WTC11 (cell line): Measurements from ENCODE around the gene KLHL29.

ENCODE experiments used
- CREM ChIP-seq: sonication (generic); formaldehyde crosslinking; IDR thresholded peaks from 2 replicates; pipeline ENCODE4 v1.8.1; 2022; ENCODE audit warnings: mild to moderate bottlenecking, missing genetic modification reagents, moderate library complexity
- IRF2 ChIP-seq: sonication (generic); formaldehyde crosslinking; IDR thresholded peaks from 2 replicates; pipeline ENCODE4 v1.8.0; 2022; ENCODE audit warnings: low read depth, missing genetic modification reagents, borderline replicate concordance
- ZNF396 ChIP-seq: fragments of 250-450 bp; sonication (Bioruptor Pico); IDR thresholded peaks from 2 replicates; pipeline ENCODE4 v1.8.0; 2021; ENCODE audit warnings: mild to moderate bottlenecking, moderate library complexity, borderline replicate concordance
- ZNF423 ChIP-seq: fragments of 250-450 bp; sonication (Bioruptor Pico); IDR thresholded peaks from 2 replicates; pipeline ENCODE4 v2.1.2; 2022; ENCODE audit warnings: mild to moderate bottlenecking, moderate library complexity
- TF ChIP-seq, protein P1 (sequence below): fragments of 200-600 bp; IDR thresholded peaks from 2 replicates; pipeline ENCODE4 v1.8.0; 2022; ENCODE audit warnings: antibody characterized with exemption
- TF ChIP-seq, protein P2 (sequence below): sonication (generic); formaldehyde crosslinking; IDR thresholded peaks from 2 replicates; pipeline ENCODE4 v1.8.1; 2023; ENCODE audit warnings: mild to moderate bottlenecking, missing genetic modification reagents, moderate library complexity

- TF ChIP-seq, protein P1, sequence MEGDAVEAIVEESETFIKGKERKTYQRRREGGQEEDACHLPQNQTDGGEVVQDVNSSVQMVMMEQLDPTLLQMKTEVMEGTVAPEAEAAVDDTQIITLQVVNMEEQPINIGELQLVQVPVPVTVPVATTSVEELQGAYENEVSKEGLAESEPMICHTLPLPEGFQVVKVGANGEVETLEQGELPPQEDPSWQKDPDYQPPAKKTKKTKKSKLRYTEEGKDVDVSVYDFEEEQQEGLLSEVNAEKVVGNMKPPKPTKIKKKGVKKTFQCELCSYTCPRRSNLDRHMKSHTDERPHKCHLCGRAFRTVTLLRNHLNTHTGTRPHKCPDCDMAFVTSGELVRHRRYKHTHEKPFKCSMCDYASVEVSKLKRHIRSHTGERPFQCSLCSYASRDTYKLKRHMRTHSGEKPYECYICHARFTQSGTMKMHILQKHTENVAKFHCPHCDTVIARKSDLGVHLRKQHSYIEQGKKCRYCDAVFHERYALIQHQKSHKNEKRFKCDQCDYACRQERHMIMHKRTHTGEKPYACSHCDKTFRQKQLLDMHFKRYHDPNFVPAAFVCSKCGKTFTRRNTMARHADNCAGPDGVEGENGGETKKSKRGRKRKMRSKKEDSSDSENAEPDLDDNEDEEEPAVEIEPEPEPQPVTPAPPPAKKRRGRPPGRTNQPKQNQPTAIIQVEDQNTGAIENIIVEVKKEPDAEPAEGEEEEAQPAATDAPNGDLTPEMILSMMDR, result no peak
- TF ChIP-seq ZNF423 (no peak), CREM (no peak), IRF2 (no peak), ZNF396 (CRISPR knock-in tag) (no peak)
- TF ChIP-seq, protein P2, sequence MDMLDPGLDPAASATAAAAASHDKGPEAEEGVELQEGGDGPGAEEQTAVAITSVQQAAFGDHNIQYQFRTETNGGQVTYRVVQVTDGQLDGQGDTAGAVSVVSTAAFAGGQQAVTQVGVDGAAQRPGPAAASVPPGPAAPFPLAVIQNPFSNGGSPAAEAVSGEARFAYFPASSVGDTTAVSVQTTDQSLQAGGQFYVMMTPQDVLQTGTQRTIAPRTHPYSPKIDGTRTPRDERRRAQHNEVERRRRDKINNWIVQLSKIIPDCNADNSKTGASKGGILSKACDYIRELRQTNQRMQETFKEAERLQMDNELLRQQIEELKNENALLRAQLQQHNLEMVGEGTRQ (CRISPR knock-in tag), result no peak
Measured at GRCh38 chr2:23524261-23524706, 139.3 kb downstream of the KLHL29 start.
